Left colon (tissue), 2 donors: ENCODE results near the gene VIPR2. TPM values are rescaled to one million over a fixed set of nuclear protein-coding genes. Genes with fewer than 3 reads are reported as not detected.

Source experiments
- ATAC-seq: fragments of 200-7000 bp; cut with Tn5 transposase; one replicate; pipeline ENCODE4 v1.9.1; 2020; ENCODE audit warnings: mild to moderate bottlenecking, moderate library complexity
- DNase-seq, 2 donors: peaks; one replicate each; pipeline ENCODE4 v3.0.0-alpha.2; 2020
- intact Hi-C, 2 donors: fragments of 100-400 bp; cut with DNase I in 1 of 2; cut with micrococcal nuclease in 1 of 2; formaldehyde crosslinking; loops; one replicate each; pipeline versions ENCODE4 v1.11.2 to v1.14.0; 2022; cut with DNase I, micrococcal nuclease
- total RNA-seq, 2 donors: library from RNA; stranded (reverse); fragmentation: NEBNext Ultra II Directional; extraction: Animal tissue kit (Norgen Biotek cat#: 25700); gene quantifications; one replicate each; pipeline ENCODE4 v1.2.1, GENCODE V29; 2021
- donor health status: DM: no; HTN: no; CAD: no.
- donor health status: DM: yes; HTN: yes; CAD: no.

VIPR2 gene
- total RNA-seq, 2 donors from 2014 or later = 0.55 to 1.6 TPM

DNA sequence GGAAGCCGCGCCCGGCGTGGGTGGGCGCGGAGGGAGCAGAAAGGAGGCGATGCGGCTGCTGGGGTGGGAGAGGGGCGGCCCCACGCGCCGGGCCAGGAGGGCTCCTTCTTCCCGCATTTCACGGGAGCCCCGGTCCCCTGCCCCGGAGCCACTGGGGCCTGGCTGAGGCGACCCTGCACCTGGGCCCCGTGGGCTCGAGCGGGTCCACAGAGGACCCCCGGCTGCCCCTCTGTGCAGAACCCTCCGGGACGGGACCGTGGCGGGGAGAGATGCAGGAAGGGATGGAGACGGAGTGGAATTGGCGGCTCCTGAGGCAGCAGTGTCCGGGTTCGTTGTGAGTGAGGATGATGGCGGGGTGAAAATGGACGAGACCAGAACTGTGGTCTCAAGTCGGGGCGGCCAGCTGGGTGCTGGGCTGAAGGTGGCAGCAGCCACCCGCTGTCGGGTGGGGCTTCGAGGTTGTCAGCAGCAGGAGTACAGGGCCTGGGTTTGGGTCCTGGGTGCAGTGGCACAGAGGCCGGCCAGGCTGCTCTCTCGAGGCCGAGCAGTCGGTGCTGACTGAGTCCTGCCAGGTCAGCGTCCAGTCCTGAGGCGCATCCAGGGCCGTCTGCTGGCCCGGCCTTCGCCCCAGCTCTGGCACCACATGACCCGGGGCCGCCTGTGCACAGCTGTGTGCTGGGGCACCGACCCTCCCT lies 80.4 kb downstream of the VIPR2 start:
- DNase-seq (no peak), ATAC-seq (no peak)
- intact Hi-C loops = no loop called here

DNA sequence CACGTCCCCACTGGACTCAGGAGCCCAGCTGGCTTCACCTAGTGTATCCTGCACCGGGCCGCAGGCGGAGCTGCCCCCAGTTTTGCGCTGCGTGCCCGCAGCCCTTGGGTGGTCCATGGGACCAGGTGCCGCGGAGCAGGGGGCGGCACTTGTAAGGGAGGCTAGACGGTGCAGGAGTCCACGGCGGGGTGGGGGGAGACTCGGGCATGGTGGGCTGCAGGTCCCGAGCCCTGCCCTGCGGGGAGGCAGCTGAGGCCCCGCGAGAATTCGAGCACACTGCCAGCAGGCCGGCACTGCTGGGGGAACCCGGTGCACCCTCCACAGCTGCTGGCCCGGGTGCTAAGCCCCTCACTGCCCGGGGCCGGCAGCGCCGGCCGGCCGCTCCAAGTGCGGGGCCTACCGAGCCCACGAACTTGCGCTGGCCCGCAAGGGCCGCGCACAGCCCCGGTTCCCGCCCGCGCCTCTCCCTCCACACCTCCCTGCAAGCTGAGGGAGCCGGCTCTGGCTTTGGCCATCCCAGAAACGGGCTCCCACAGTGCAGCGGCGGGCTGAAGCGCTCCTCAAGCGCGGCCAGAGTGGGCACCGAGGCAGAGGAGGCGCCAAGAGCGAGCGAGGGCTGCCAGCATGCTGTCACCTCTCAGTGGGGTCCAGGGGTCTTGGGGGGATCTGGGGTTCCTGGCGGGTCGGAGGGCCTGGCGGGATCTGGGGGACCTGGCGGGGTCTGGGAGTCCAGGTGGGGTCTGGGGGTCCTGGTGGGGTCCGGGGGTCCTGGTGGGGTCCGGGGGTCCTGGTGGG lies 81.4 kb downstream of the VIPR2 start:
- ATAC-seq (no peak), DNase-seq (no peak)
- intact Hi-C loops = no loop called here

DNA sequence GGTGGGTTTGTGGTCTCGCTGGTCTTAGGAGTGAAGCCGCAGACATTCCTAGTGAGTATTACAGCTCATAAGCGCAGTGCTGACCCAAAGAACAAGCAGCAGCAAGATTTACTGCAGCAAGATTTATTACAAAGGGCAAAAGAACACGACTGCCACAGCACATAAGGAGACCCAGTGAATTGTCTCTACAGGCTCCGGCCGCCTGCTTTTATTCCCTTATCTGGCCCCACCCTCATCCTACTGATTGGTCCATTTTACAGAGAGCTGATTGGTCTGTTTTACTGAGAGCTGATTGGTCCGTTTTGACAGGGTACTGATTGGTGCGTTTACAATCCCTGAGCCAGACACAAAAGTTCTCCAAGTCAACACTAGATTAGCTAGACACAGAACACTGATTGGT lies 82.1 kb downstream of the VIPR2 start:
- ATAC-seq (no peak), DNase-seq (no peak)
- intact Hi-C loops = no loop called here

DNA sequence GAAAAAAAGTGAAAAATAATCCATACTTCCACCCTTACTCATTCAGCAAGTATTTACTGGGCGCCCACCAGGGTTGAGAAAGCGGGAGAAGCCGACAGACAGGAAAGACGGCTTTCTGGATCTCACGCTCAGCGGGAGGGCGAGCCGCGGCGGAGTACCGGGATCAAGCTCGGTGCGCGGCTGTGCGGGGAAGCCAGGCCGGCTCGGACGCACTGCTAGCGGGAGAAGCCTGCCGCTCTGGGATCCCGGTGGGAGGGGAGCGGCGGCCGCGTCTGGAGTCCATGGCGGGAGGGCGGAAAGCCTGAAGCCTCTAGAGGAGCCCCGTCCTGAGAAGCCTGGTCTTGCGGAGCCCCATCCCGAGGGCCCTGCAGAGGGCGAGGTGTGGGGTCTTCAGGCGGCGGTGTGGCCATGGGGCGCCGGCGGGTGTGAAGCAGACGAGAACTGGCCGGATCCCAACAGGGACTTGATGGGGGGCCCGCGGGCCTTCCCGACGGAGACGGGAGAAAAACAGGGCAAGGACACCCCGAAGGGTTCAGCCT lies 82.9 kb downstream of the VIPR2 start:
- intact Hi-C loops = no loop called here
- no peak for DNase-seq
- no peak for ATAC-seq

DNA sequence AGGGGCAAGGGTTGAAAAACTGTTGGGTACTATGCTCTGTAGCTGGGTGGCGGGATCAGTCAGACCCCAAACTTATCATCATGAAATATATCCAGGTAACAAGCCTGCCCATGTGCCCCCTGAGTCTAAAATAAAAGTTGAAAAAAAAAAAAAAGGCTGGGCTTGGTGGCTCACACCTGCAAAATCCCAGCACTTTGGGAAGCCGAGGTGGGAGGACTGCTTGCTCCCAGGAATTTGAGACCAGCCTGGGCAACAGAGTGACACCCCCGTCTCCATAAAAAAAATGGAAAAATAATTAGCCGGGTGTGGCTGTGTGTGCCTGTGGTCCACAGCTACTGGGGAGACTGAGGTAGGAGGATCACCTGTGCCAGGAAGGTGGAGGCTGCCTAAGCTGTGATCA lies 83.5 kb downstream of the VIPR2 start:
- ATAC-seq (no peak), DNase-seq (no peak)
- intact Hi-C loops = no loop called here

DNA sequence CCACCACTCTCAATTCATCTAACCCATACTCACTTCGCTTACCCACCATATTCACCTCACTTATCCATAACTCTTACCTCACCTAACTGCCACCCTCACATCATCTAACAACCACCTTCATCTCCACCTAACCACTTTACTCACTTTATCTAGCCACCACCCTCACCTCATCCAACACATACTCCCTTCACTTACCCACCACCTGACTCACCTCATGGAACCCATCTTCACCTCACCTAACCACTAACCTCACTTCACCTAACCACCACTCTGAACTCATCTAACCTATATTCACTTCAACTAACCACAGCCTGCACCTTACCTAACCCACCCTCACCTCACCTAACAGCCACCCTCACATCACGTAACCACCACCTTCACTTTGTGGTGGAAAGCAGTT lies 84.2 kb downstream of the VIPR2 start:
- ATAC-seq (no peak), DNase-seq (no peak)
- intact Hi-C loops = no loop called here

DNA sequence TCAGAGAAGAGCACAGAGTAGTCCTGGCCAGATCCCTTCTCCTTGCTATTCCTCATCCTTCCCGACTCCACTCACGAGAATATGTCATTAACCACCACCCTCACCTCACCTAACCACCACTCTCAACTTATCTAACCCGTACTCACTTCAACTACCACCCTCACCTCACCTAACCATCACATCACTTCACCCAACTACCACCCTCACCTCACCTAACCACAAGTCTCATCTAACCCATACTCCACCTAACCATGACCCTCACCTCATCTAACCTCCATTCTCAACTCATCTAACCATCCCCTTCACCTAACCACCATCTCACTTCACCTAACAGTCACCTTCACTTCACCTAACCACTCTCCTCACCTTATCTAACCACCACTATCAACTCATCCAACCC lies 85.0 kb downstream of the VIPR2 start:
- intact Hi-C loops = no loop called here
- DNase-seq (no peak), ATAC-seq (no peak)

DNA sequence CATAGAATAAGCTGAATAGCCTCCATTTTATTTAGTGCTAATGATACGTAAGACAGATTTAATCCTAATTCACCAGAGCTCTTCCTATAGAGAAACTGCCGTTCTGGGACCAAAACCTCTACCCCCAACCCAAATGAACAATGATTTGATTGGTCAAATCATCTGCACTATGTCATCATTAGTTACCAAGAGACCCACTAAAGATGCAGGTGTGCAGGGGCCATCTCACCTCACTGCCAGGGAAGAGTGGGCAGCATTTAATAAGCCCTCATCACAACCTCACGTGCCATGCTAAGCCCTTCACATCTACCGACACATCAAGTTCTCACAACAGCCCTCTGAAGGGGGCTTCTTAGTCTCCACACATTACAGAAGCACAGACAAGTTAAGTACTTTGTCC lies 87.0 kb downstream of the VIPR2 start:
- ATAC-seq (no peak), DNase-seq (no peak)
- intact Hi-C loops = no loop called here

DNA sequence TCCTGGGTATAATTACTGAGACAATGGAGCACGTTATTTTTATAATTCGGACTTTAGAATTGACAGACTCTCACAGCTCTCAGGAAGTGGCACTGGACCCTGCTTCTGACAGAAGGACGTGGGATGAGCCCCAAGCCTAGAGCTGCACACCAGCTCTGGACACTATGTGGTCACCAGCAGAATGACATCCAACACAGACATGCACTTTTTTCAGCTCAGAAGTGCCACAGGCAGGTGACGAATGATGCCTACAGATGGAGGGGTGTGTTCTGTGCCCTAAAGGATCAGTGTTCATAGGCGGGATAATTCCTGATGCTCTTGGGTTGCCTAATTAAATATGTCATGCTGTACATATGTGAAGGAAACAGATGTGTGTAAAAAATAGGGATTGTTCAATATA lies 87.9 kb downstream of the VIPR2 start:
- intact Hi-C loops = no loop called here
- ATAC-seq = no peak
- DNase-seq = no peak

DNA sequence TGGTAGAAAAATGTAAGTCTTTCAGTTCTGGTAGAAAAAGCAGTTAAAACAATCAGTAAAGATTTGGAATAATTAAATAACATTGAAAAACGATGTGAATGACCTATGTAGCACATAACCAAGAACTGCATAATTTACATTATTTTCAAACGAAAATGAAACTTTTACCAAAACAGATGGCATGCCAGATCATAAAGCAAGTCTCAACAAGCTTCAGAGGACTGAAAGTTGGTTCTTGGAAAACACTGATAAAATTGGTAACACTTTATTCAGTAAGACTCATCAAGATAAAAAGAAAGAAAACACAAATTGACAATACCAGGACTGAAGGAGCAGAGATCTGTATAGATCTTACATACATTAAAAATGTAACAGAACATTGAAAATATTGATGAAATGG lies 92.8 kb downstream of the VIPR2 start:
- no peak for ATAC-seq
- DNase-seq = no peak
- intact Hi-C loops = no loop called here

DNA sequence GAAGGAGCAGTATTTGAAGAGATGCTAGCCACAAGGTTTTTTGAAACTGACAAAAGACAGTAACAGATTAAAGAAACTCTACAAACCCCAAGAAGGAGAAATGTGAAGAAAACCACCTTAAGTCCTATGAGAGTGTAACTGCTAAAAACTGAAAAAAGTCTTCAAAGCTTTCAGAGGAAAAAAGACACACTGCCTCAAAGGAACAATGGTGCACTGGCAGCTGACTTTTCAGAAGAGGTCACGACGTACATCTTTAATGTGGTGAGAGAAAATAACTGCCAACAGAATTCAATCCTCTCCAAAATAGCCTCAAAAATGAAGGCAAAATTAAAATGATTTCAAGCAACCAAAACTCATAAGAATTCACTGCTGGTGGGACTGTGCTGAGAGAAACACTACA lies 94.0 kb downstream of the VIPR2 start:
- no peak for DNase-seq
- intact Hi-C loops = no loop called here
- ATAC-seq = no peak

DNA sequence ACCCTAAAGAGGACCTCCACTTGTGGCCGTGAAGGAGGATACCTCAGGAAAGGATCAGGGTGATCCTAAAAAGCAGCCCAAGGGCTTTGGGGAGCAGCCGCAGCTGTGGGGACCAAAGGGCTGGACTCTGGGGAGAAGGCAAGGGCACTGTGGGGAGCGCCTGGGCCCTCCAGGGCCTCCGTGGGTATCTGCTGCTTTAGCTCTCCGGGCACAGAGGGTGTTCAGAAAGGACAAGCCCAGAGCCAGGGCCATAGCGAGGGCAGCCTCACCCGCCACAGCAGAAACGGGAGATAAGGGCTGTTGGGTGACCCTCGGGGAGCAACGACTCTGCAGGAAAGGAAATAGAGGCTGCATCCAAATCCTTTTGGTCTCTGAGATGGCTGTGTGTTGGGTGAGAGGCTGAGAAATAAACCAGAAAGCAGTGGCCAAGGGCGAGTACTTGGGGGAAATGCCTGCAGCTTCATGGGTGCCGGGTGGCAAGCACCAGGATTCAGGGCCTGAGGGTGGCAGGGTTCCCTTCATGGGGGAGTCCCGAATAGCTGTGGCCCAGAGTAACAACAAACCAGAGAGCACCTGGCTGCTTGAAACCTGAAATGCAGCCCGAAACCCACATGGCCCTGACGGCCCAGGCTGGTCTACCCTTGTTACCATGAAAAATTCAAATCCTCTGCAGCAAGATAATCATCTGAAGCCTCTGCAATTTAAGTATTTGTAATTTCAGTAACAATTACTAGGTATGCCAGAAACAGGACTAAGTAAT lies 95.2 kb downstream of the VIPR2 start:
- ATAC-seq (no peak), DNase-seq (no peak)
- intact Hi-C loops = loop anchor here in 1 of 2 donors (10.0 kb wide), 1 partner anchor 65 kb away; no protein-coding TSS in a partner anchor

DNA sequence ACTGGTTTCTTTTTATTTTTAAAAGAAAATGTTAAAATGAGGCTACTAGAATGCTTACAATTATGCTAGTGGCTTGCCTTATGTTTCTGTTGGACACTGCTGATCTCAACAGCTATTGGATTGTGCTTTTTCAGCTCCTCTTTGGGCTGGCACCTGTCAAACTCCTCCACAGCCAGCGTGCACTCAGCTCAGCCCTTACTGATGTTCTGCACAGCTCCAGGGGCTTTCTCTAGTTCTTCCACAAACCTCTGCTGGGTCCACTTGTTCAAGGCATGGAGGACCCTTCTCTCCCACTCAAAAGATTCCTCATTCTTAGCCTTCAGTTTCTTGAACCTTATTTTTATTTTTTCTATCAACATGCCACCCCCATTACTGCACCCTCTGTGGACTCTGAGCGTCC lies 96.0 kb downstream of the VIPR2 start:
- intact Hi-C loops = loop anchor here in 1 of 2 donors (10.0 kb wide), 1 partner anchor 66 kb away; no protein-coding TSS in a partner anchor
- no peak for ATAC-seq
- no peak for DNase-seq

DNA sequence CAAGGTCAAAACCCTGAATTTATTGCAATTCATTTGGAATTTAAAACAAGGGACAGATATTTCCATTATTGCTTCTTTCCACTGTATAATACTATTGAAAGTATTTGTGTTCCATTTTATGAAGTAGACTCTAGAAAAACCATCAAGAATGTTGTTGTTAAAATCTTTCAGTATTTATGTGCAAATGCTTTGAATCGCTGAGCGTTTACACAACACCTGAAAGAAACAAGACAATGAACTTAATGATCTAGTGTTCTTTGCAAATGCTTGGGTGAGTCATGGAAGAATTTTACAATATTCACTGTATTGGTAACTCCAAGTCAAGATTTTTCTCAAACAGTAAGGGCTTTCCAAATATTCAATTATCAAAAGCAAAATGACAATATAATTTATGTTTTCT lies 97.1 kb downstream of the VIPR2 start:
- intact Hi-C loops = loop anchor here in 1 of 2 donors (10.0 kb wide), 1 partner anchor 67 kb away; no protein-coding TSS in a partner anchor
- no peak for ATAC-seq
- DNase-seq = no peak

DNA sequence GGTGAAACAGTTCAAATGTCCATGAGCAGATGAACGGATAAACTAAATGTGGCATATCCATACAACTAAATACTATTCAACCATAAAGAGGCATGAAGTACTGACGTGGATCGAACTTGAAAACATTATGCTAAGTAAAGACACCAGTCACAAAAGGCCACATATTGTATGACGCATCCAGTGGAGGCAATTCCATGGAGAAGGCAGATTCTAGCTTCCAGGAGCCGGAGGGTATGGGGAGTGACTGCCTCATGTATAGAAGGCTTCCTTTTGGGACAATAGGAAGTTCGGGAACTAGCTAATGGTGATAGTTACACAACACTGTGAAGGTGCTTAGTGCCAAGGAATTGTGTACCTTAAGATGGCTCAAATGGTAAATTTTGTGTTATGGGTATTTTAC lies 98.4 kb downstream of the VIPR2 start:
- no peak for DNase-seq
- intact Hi-C loops = loop anchor here in 1 of 2 donors (10.0 kb wide), 1 partner anchor 69 kb away; no protein-coding TSS in a partner anchor

DNA sequence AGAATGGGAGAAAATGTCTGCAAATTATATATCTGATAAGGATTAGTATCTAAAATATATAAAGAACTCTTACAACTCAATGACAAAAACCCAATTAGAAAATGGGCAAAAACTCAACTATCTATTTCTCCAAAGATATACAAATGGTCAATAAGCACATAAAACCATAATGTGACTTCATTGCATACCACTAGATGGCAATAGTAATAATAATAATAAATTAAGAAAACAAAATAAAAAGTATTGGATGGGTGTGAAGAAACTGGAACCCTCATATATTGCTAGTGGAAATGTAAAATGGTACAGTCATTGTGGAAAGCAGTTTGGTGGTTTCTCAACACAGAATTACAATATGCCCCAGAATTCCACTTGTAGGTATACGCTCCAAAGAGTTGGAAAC lies 98.8 kb downstream of the VIPR2 start:
- ATAC-seq (no peak), DNase-seq (no peak)
- intact Hi-C loops = loop anchor here in 1 of 2 donors (10.0 kb wide), 1 partner anchor 69 kb away; no protein-coding TSS in a partner anchor

More for the DNA sequence above, 98.4 kb downstream of the VIPR2 start:
- no peak for ATAC-seq

DNA sequence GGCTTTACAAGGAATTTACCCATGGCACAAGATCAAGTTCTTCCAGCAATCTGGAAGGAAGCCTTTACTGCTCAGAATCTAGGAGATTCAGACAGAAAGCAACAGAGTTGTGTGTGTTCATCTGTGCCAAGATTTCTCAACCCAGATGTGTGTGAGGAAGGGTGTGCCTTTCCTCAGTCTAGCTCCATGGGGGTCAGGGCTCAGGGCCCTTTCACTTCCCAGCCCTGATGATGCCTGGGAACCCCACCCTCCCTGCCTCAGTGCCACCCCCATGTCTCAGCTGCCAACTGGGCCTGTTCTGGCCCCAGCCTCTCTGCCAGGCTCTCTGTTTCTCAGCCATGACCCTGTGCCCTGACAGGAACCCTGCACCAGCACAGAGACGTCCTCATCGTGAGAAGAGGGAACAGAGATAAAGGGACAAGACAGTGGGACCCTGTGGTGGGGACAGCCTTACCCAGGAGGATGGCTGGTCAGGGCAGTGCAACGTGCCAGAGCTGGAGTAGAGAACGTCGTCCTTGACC lies 102.0 kb downstream of the VIPR2 start:
- no peak for DNase-seq
- no peak for ATAC-seq
- intact Hi-C loops = loop anchor here in 1 of 2 donors (10.0 kb wide), 1 partner anchor 72 kb away; no protein-coding TSS in a partner anchor

DNA sequence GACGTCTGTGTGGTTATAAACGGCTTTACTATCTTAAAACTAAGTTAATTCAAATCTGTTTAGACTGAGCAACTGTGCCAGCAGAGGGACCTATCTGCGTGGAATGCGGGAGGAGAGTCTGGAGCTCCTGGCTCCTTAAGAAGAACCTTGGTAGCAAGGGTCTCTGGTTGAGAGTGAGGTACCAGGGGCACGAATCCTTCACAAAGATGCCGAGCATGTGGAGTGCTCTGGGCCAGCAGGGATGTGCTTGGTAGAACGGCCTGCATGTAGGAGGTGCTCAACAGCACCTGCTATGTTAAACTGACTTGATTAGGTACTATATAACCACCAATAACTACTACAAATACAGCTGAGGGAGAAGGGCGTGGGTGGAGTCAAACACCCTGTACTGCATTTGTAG lies 102.6 kb downstream of the VIPR2 start:
- ATAC-seq (peak; percentile 21), DNase-seq (no peak)
- intact Hi-C loops = loop anchor here in 1 of 2 donors (10.0 kb wide), 1 partner anchor 73 kb away; no protein-coding TSS in a partner anchor
